NCI-H2029 (cell line): ENCODE data around the gene ZNF394.

Experiments used
- DNase-seq: peaks from one replicate; lab custom pipeline; 2025; lab: John Stamatoyannopoulos, UW

Gene ZNF394

GRCh38 chr7:99449326-99449725, 50.8 kb downstream of the ZNF394 start:
- no peak for DNase-seq

GRCh38 chr7:99448855-99449254, 51.2 kb downstream of the ZNF394 start:
- DNase-seq = no peak

- DNase-seq = no peak
These were observed 52.1 kb downstream of the ZNF394 start for GRCh38 chr7:99447943-99448342.

GRCh38 chr7:99446096-99446495, 54.0 kb downstream of the ZNF394 start:
- DNase-seq = no peak
